Nephron (organoid): ENCODE data around the gene CDK11A.

Experiments used
- H3K27ac Mint-ChIP-seq, 3 experiments: 2 replicates each; pipeline ENCODE4 v1.8.0; 2020; ENCODE audit warnings: mixed read lengths in 3 of 3, mild to moderate bottlenecking in 2 of 3, moderate library complexity in 1 of 3
- H3K27me3 Mint-ChIP-seq: 2 replicates; pipeline ENCODE4 v1.8.0; 2021; ENCODE audit warnings: low read depth, mild to moderate bottlenecking, moderate library complexity, mixed read lengths
- H3K36me3 Mint-ChIP-seq: 2 replicates; pipeline ENCODE4 v1.8.0; 2020; ENCODE audit warnings: low read depth, mixed read lengths
- H3K4me1 Mint-ChIP-seq: 2 replicates; pipeline ENCODE4 v1.8.0; 2020; ENCODE audit warnings: mixed read lengths
- H3K4me3 Mint-ChIP-seq, 3 experiments: 2 replicates each; pipeline ENCODE4 v1.8.0; 2020; ENCODE audit warnings: mild to moderate bottlenecking in 3 of 3, mixed read lengths in 3 of 3, moderate library complexity in 2 of 3
- H3K9me3 Mint-ChIP-seq: 2 replicates; pipeline ENCODE4 v1.8.0; 2020; ENCODE audit warnings: mixed read lengths
- TF ChIP-seq, protein P1 (sequence below), 3 experiments: fragments of 200-600 bp; sonication (generic); IDR thresholded peaks; one replicate each; pipeline ENCODE4 v1.5.0; 2021; ENCODE audit warnings: antibody characterized with exemption in 3 of 3; ENCODE audit not compliant: unreplicated experiment in 3 of 3

Gene CDK11A

DNA sequence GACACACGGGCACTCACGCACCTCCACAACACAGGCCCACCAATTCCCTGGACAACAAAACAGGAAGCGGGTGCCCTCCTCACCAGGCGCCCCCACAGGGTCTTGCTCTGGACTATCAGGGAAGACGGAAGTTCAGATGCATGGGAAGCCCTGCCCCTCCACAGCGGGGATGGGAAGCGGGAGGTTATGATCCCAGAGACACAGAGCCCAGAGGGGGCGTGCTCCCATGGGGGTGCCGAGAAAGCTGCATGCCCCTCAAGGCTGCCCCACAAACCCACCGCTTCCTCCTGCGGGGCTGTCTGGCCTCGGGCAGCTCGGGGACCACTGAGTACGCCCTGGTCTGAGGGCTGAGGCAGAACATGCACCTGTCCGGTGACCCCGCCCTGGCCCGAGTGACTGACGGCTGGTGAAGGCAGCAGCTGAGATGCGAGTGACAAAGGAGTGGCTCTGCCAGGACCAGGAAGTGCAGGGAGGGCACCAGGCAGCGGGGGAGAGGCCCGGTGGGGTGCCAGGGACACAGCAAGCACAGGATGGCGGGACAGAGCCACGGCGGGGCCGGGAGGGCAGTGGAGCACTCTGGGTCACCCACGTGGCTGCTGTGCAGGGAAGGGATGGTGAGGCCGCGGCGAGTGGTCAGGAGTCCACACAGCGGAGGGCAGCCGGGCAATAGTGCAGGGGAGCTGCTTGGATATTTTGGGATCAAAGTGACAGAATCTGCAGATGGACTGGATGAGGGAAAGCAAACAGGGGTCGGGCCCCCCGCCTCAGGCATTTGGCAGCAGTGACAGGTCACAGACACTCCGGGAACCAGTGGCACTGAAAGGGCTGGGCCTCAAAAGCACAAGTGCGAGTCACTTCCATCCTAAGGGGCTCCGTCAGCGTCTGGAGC lies 35.5 kb upstream of the CDK11A start:
- Mint-ChIP-seq H3K9me3 (no peaks in the 10 kb centered on the region), H3K27me3 (no peaks in the 10 kb centered on the region), H3K36me3 (peaks cover 50% of the 10 kb centered on the region), H3K4me1 (no peaks in the 10 kb centered on the region), H3K27ac (no peak overlapping the region), H3K4me3 (no peak overlapping the region)
- TF ChIP-seq, protein P1, sequence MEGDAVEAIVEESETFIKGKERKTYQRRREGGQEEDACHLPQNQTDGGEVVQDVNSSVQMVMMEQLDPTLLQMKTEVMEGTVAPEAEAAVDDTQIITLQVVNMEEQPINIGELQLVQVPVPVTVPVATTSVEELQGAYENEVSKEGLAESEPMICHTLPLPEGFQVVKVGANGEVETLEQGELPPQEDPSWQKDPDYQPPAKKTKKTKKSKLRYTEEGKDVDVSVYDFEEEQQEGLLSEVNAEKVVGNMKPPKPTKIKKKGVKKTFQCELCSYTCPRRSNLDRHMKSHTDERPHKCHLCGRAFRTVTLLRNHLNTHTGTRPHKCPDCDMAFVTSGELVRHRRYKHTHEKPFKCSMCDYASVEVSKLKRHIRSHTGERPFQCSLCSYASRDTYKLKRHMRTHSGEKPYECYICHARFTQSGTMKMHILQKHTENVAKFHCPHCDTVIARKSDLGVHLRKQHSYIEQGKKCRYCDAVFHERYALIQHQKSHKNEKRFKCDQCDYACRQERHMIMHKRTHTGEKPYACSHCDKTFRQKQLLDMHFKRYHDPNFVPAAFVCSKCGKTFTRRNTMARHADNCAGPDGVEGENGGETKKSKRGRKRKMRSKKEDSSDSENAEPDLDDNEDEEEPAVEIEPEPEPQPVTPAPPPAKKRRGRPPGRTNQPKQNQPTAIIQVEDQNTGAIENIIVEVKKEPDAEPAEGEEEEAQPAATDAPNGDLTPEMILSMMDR (IDR thresholded peaks at IDR 0.05; ENCODE audit: unreplicated experiment in 3 of 3) = no peak

DNA sequence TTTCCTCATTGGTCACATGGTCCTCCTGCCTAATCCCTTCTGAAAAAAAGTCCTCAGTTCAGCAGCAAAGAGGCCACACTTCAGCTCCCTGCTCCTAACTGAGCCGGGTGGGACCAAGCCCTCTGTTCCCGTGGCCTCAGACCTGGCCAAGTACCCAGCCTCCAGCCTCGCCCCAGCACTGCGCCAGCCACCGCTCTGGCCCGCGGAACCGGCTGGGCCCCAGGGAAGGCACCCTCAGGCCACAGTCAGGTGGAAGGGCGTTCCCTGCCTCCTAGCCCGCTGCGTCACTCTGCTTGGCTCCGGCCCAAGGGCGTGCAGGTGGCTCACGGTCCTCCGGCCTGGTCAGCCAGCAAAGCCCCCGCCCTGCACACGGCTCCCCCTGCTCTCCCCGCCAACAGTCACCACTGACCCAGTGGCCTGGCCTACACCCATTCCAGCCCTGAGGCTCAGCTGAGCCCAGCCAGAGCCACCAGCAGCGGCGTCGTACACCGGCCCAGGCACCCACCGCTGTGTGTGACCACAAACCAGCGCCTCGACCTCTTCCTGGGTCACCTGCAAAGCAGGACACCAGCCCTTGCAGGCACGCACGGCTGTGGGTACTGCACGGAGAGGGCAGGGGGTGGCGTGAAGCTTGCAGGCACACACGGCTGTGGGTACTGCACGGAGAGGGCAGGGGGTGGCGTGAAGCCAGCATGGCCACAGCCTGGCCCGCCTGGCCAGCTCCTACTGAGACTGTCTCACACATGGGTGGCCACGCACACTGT lies 34.7 kb upstream of the CDK11A start:
- TF ChIP-seq, protein P1 (IDR thresholded peaks at IDR 0.05; ENCODE audit: unreplicated experiment in 3 of 3) = no peak
- Mint-ChIP-seq H3K4me3 (no peak overlapping the region), H3K27me3 (no peaks in the 10 kb centered on the region), H3K36me3 (peaks cover 45% of the 10 kb centered on the region), H3K4me1 (no peaks in the 10 kb centered on the region), H3K27ac (peak overlapping the region in 2 of 3 experiments; percentile 24 to 74), H3K9me3 (no peaks in the 10 kb centered on the region)

DNA sequence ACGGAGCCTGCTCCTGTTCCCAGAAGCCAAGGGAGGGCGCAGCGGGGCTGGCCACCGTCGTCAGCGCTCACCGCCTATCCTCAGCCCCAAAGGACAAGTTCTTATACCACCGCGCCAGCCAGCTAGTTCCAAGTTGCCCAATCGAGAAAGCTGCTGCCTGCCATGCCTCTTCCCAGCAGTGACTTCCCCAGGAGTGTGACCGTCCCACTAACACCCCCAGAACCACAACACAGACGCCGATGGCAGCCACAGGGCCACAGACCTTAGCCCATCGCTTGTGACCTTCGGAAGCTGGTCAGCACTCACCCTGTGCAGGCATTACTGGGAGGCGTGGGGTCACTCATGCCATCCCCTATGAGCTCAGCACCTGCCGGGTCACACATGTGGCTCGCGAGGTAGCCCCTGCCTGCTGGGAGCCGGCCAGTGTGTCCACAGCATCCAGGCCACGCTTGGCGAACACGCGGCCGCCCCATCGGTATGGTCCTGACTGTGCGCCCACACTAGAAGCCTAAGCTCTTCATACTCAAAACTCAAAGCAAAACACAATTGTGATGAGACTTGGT lies 34.0 kb upstream of the CDK11A start:
- TF ChIP-seq, protein P1 (IDR thresholded peaks at IDR 0.05; ENCODE audit: unreplicated experiment in 3 of 3) = no peak
- H3K36me3 Mint-ChIP-seq = peaks cover 46% of the 10 kb centered on the region
- no peaks in the 10 kb centered on the region for H3K27me3 Mint-ChIP-seq
- no peak overlapping the region for H3K4me3 Mint-ChIP-seq
- no peaks in the 10 kb centered on the region for H3K4me1 Mint-ChIP-seq
- H3K27ac Mint-ChIP-seq = peak overlapping the region in 2 of 3 experiments; percentile 24 to 74
- H3K9me3 Mint-ChIP-seq = no peaks in the 10 kb centered on the region

DNA sequence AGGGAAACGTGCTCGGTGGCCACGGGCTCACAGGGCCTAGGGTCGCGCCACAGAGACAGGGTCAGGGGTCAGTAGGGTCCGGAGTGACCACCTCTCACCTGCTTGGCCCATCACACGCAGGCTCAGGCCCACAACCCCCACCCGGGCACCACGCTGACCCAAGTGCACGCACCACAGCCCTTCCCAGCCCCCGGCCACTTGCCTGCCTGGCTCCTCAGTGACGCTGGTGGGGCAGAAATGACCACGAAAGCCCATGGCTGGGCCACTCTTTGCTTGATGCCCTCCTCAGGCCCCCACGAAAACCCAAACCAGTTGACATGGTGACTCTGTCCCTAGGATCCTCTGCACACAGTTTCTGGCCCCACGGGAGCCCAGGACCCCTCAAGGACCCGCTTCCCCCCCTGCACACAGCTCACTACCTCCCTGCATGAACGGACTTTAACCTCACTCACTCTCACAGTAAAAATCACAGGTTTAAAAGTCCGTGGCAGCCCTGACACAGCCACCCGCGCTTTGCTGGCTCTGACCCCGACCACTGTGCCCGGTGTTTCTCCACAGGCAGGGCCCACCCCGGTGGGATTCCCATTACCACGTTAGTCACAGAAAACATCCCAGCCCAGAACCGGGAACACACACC lies 33.4 kb upstream of the CDK11A start:
- no peaks in the 10 kb centered on the region for H3K9me3 Mint-ChIP-seq
- no peaks in the 10 kb centered on the region for H3K27me3 Mint-ChIP-seq
- peaks cover 42% of the 10 kb centered on the region for H3K36me3 Mint-ChIP-seq
- H3K27ac Mint-ChIP-seq = peak overlapping the region in 1 of 3 experiments; percentile 74
- TF ChIP-seq, protein P1 (IDR thresholded peaks at IDR 0.05; ENCODE audit: unreplicated experiment in 3 of 3) = no peak
- no peak overlapping the region for H3K4me3 Mint-ChIP-seq
- H3K4me1 Mint-ChIP-seq = no peaks in the 10 kb centered on the region

DNA sequence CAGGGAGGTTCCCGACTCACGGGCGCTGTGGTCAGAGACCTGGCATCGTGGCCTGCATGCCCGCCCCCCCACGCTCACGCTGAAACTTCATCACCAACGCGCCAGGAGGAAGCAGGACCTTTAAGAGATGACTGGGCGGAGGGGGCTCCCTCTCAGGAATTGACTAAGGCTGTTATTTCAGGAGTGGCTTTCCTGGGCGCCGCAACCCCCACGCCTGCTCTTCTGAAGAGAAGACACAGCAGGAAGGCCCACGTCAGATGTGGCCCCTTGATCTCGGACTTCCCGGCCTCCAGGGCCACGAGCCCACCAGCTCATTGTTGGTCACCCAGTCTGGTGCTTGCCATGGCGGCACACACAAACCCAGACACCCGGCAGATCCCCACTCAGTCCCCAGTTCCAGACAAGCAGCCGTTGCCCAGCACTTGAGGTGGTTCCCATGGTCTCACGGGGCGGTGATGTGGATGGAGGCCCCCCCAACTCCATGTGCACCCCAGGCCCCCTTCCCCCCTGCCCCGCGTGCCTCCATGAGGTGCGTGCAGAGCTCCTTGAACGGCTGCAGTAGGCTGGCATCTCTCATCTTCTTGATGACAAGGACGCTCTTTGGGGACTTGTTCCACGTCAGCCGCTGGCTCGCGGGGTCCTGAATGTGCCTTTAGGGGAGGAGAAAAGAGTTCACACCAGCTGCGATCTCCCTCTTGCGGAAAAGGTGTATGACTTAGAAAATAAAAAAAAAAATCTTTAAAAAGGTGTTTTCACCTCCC lies 32.7 kb upstream of the CDK11A start:
- TF ChIP-seq, protein P1 (IDR thresholded peaks at IDR 0.05; ENCODE audit: unreplicated experiment in 3 of 3) = no peak
- Mint-ChIP-seq H3K4me1 (no peaks in the 10 kb centered on the region), H3K36me3 (peaks cover 35% of the 10 kb centered on the region), H3K4me3 (no peak overlapping the region), H3K9me3 (no peaks in the 10 kb centered on the region), H3K27ac (no peak overlapping the region), H3K27me3 (no peaks in the 10 kb centered on the region)
